Suprapubic skin (tissue), 4 donors: ENCODE data around the gene CELSR1. TPM values are rescaled to one million over a fixed set of nuclear protein-coding genes. Genes with fewer than 3 reads are reported as not detected.
A peak's percentile ranks its signal among the peaks of the same experiment; 100 is the strongest.

ENCODE experiments used
- DNase-seq, 2 donors: peaks; one replicate each; pipeline ENCODE4 v3.0.0-alpha.2; 2019; ENCODE audit warnings: low spot score in 2 of 2
- H3K27ac ChIP-seq: fragments of 200-600 bp; sonication (generic); one replicate; pipeline ENCODE4 v1.5.1; 2019
- H3K27me3 ChIP-seq: fragments of 200-600 bp; sonication (generic); one replicate; pipeline ENCODE4 v1.5.1; 2019
- H3K36me3 ChIP-seq: fragments of 200-600 bp; sonication (generic); one replicate; pipeline ENCODE4 v1.5.1; 2019
- H3K4me1 ChIP-seq: fragments of 200-600 bp; sonication (generic); one replicate; pipeline ENCODE4 v1.5.1; 2019
- H3K4me3 ChIP-seq: fragments of 200-600 bp; sonication (generic); one replicate; pipeline ENCODE4 v1.5.1; 2019; ENCODE audit warnings: mild to moderate bottlenecking
- H3K9me3 ChIP-seq: fragments of 200-600 bp; sonication (generic); one replicate; pipeline ENCODE4 v1.5.1; 2019
- CTCF ChIP-seq, 2 donors: fragments of 200-600 bp in 1 of 2; fragments of 450-650 bp in 1 of 2; sonication (generic) in 1 of 2; IDR thresholded peaks; one replicate each; pipeline ENCODE4 v1.5.1; 2016 to 2019; ENCODE audit warnings: antibody characterized with exemption in 2 of 2, mild to moderate bottlenecking in 1 of 2, moderate library complexity in 1 of 2
- EP300 ChIP-seq: sonication (generic); formaldehyde crosslinking; IDR thresholded peaks from one replicate; pipeline ENCODE4 v1.6.1; 2017; ENCODE audit warnings: antibody characterized with exemption
- POLR2A ChIP-seq, 2 donors: fragments of 450-650 bp; IDR thresholded peaks; one replicate each; pipeline ENCODE4 v1.6.1; 2017; ENCODE audit warnings: antibody characterized with exemption in 2 of 2, mild to moderate bottlenecking in 2 of 2, moderate library complexity in 2 of 2
- POLR2AphosphoS5 ChIP-seq, 3 donors: sonication (generic); formaldehyde crosslinking; IDR thresholded peaks; one replicate each; pipeline ENCODE4 v1.6.1; 2017; ENCODE audit warnings: antibody characterized with exemption in 3 of 3
- WGBS: methylation state at CpG from one replicate; pipeline ENCODE4 v1.1.5; 2018; 5-methylcytosine and 5-hydroxymethylcytosine counted together
- total RNA-seq, 4 donors: library from RNA; depleted of rRNA; stranded (reverse); fragments of >200 nt; gene quantifications; one replicate each; pipeline ENCODE4 v1.1.0, GENCODE V29; 2016

Gene CELSR1
- total RNA-seq, 4 donors from 2014 or later = 75.6 to 102 (median 77.5) TPM

GRCh38 chr22:46521994-46522393 is 15.4 kb downstream of the CELSR1 start:
- Histone ChIP-seq H3K9me3 (no peaks in the 10 kb centered on the region), H3K27ac (no peak overlapping the region), H3K27me3 (no peaks in the 10 kb centered on the region), H3K4me1 (peaks cover 17% of the 10 kb centered on the region), H3K36me3 (no peaks in the 10 kb centered on the region), H3K4me3 (no peak overlapping the region)
- no peak for TF ChIP-seq CTCF (IDR thresholded peaks at IDR 0.05)
- TF ChIP-seq EP300 = no peak
- no peak for TF ChIP-seq POLR2AphosphoS5 (IDR thresholded peaks at IDR 0.05)
- no peak for TF ChIP-seq POLR2A (IDR thresholded peaks at IDR 0.05)
- DNase-seq = no peak
- 82% methylated on average over 5 of the region's 5 CpGs for WGBS

GRCh38 chr22:46520880-46521279 is 16.5 kb downstream of the CELSR1 start:
- no peak overlapping the region for H3K27ac ChIP-seq
- H3K27me3 ChIP-seq = no peaks in the 10 kb centered on the region
- no peak overlapping the region for H3K4me3 ChIP-seq
- TF ChIP-seq EP300 = no peak
- no peaks in the 10 kb centered on the region for H3K9me3 ChIP-seq
- no peak for DNase-seq
- H3K36me3 ChIP-seq = no peaks in the 10 kb centered on the region
- peaks cover 13% of the 10 kb centered on the region for H3K4me1 ChIP-seq
- WGBS = 94% methylated on average over 8 of the region's 8 CpGs

- 89% methylated on average over 3 of the region's 9 CpGs for WGBS
Observed at GRCh38 chr22:46519377-46519776, 18.0 kb downstream of the CELSR1 start.

GRCh38 chr22:46518542-46519325 is 18.7 kb downstream of the CELSR1 start:
- H3K4me3 ChIP-seq = no peak overlapping the region
- 89% methylated on average over 25 of the region's 25 CpGs for WGBS
- H3K27me3 ChIP-seq = no peaks in the 10 kb centered on the region
- no peak overlapping the region for H3K27ac ChIP-seq
- no peaks in the 10 kb centered on the region for H3K9me3 ChIP-seq
- H3K4me1 ChIP-seq = peaks cover 20% of the 10 kb centered on the region
- no peak for TF ChIP-seq POLR2A (IDR thresholded peaks at IDR 0.05)
- no peak for TF ChIP-seq EP300
- DNase-seq = no peak
- H3K36me3 ChIP-seq = no peaks in the 10 kb centered on the region

More at GRCh38 chr22:46519377-46519776, 18.0 kb downstream of the CELSR1 start:
- DNase-seq = no peak
- no peaks in the 10 kb centered on the region for H3K9me3 ChIP-seq
- no peak overlapping the region for H3K4me3 ChIP-seq
- no peaks in the 10 kb centered on the region for H3K27me3 ChIP-seq
- no peak for TF ChIP-seq POLR2AphosphoS5 (IDR thresholded peaks at IDR 0.05)
- TF ChIP-seq POLR2A (IDR thresholded peaks at IDR 0.05) = no peak
- TF ChIP-seq EP300 = no peak
- TF ChIP-seq CTCF (IDR thresholded peaks at IDR 0.05) = no peak
- peaks cover 14% of the 10 kb centered on the region for H3K4me1 ChIP-seq
- H3K36me3 ChIP-seq = no peaks in the 10 kb centered on the region
- no peak overlapping the region for H3K27ac ChIP-seq

- Histone ChIP-seq H3K36me3 (no peaks in the 10 kb centered on the region), H3K27ac (no peak overlapping the region), H3K4me1 (peaks cover 25% of the 10 kb centered on the region), H3K27me3 (no peaks in the 10 kb centered on the region), H3K9me3 (no peaks in the 10 kb centered on the region), H3K4me3 (no peak overlapping the region)
- TF ChIP-seq POLR2A (IDR thresholded peaks at IDR 0.05) (no peak), EP300 (no peak), POLR2AphosphoS5 (IDR thresholded peaks at IDR 0.05) (no peak)
- WGBS = 85% methylated on average over 15 of the region's 18 CpGs
- DNase-seq = peak in 1 of 2 donors; percentile 45
Observed at GRCh38 chr22:46518038-46518437, 19.4 kb downstream of the CELSR1 start.

- no peaks in the 10 kb centered on the region for H3K27me3 ChIP-seq
- WGBS = 73% methylated on average over 22 of the region's 22 CpGs
- TF ChIP-seq CTCF (IDR thresholded peaks at IDR 0.05) (no peak), POLR2AphosphoS5 (IDR thresholded peaks at IDR 0.05) (no peak), POLR2A (IDR thresholded peaks at IDR 0.05) (no peak), EP300 (no peak)
Observed at GRCh38 chr22:46517255-46517761, 20.1 kb downstream of the CELSR1 start.

More at GRCh38 chr22:46517255-46517761, 20.1 kb downstream of the CELSR1 start:
- Histone ChIP-seq H3K36me3 (no peaks in the 10 kb centered on the region), H3K4me3 (no peak overlapping the region), H3K4me1 (peaks cover 28% of the 10 kb centered on the region), H3K27ac (no peak overlapping the region), H3K9me3 (no peaks in the 10 kb centered on the region)
- peak in 1 of 2 donors; percentile 63 for DNase-seq
